Heart right ventricle (tissue), 16 donors: ENCODE measurements around the gene ORMDL3. TPM values are rescaled to one million over a fixed set of nuclear protein-coding genes. Genes with fewer than 3 reads are reported as not detected.

Source experiments
- ATAC-seq, 8 donors: fragments of 200-7000 bp; cut with Tn5 transposase; one replicate each; pipeline ENCODE4 v1.9.1; 2020; ENCODE audit warnings: mild to moderate bottlenecking in 8 of 8, moderate library complexity in 8 of 8, moderate number of reproducible peaks in 1 of 8
- DNase-seq, 2 donors: peaks; one replicate each; pipeline ENCODE4 v3.0.0-alpha.2; 2020
- H3K27ac ChIP-seq, 10 donors: fragments of 200-600 bp; sonication (generic) in 2 of 10; one replicate each; pipeline versions ENCODE4 v1.5.0 to v1.8.0; 2020 to 2022; ENCODE audit warnings: mild to moderate bottlenecking in 3 of 10
- H3K27me3 ChIP-seq, 7 donors: fragments of 200-600 bp; one replicate each; pipeline ENCODE4 v1.8.0; 2021 to 2022; ENCODE audit warnings: mild to moderate bottlenecking in 2 of 7
- H3K36me3 ChIP-seq, 9 donors: fragments of 200-600 bp; sonication (generic) in 1 of 9; one replicate each; pipeline versions ENCODE4 v1.5.0 to v1.8.0; 2020 to 2022; ENCODE audit warnings: mild to moderate bottlenecking in 2 of 9
- H3K4me1 ChIP-seq, 9 donors: fragments of 200-600 bp; sonication (generic) in 1 of 9; one replicate each; pipeline versions ENCODE4 v1.5.0 to v1.8.0; 2020 to 2022; ENCODE audit warnings: mild to moderate bottlenecking in 4 of 9
- H3K4me3 ChIP-seq, 10 donors: fragments of 200-600 bp; sonication (generic) in 2 of 10; one replicate each; pipeline versions ENCODE4 v1.5.0 to v1.8.0; 2020 to 2022; ENCODE audit warnings: mild to moderate bottlenecking in 7 of 10, moderate library complexity in 2 of 10
- H3K9me3 ChIP-seq, 11 donors: fragments of 200-600 bp in 10 of 11; sonication (generic) in 2 of 11; one replicate each; pipeline versions ENCODE4 v1.5.0 to v1.8.0; 2013 to 2022; ENCODE audit warnings: mild to moderate bottlenecking in 2 of 11, control low read depth in 1 of 11, moderate library complexity in 1 of 11
- CTCF ChIP-seq, 9 donors: fragments of 200-600 bp; sonication (generic) in 2 of 9; IDR thresholded peaks; one replicate each; pipeline versions ENCODE4 v1.5.0 to v1.8.0; 2021 to 2022; ENCODE audit warnings: antibody characterized with exemption in 9 of 9, mild to moderate bottlenecking in 5 of 9, moderate library complexity in 1 of 9
- WGBS, 2 donors: extraction: QIAGEN DNeasy Blood & Tissue Kit; methylation state at CpG; one replicate each; pipeline ENCODE4 v1.1.7; 2013; ENCODE audit warnings: inconsistent platforms in 1 of 2; 5-methylcytosine and 5-hydroxymethylcytosine counted together
- intact Hi-C, 10 donors: fragments of 100-400 bp; cut with DNase I; formaldehyde crosslinking; loops; one replicate each; pipeline versions ENCODE4 v1.11.1 to v1.14.2; 2022
- polyA plus RNA-seq, 2 donors: library from polyadenylated mRNA; stranded (reverse); fragments of 200-250 nt; gene quantifications; one replicate each; pipeline ENCODE4 v1.2.3, GENCODE V29; 2013
- total RNA-seq, 10 donors: library from RNA; stranded (reverse); fragmentation: NEBNext Ultra II Directional in 3 of 10; extraction: Animal tissue kit (Norgen Biotek cat#: 25700) in 3 of 10; gene quantifications; one replicate each; pipeline versions ENCODE4 v1.2.1 to v1.2.4, GENCODE V29; 2021 to 2023
- donor health status: Arrhythmogenic right ventricular cardiomyopathy.
- donor health status: ischemic (EF 13 %, LVEDD 7.1; RV severe dilation, severe dysfunction).
- donor health status: healthy with polysubstance abuse.
- donor health status: DM: no; HTN: yes; CAD: no.
- donor health status: DM: no; HTN: no; CAD: no.
- donor health status: ischemic (EF 25% LVEDD 6.9; RV normal size, moderate dysfunction).
- donor health status: ischemic (EF 25% LVEDD 5.7; RV mildly dilated, moderate dysfunction).
- donor health status: healthy.
- donor health status: DM: yes; HTN: yes; CAD: no.
- donor health status: Ischemic cardiomyopathy.
- donor health status: ischemic (EF 35%, LVEDD 5.7; RV mildly dilated, moderate dysfunction).
- donor health status: nonischemic (EF 11% LVEDD 7.7; RV severe dilation, severe dysfunction).
- donor health status: DM: yes; HTN: yes; CAD: no.
- donor health status: PGD.
- donor health status: ischemic (EF 29% LVEDD 5.4; RV normal size, mild dysfunction).
- donor health status: nonischemic (EF 23%, LVEDD 6.1; RV moderate dilation, normal function).

ORMDL3 gene
- total and polyA plus RNA-seq, 12 donors: 33.5 to 94.3 (median 61.0) TPM

DNA sequence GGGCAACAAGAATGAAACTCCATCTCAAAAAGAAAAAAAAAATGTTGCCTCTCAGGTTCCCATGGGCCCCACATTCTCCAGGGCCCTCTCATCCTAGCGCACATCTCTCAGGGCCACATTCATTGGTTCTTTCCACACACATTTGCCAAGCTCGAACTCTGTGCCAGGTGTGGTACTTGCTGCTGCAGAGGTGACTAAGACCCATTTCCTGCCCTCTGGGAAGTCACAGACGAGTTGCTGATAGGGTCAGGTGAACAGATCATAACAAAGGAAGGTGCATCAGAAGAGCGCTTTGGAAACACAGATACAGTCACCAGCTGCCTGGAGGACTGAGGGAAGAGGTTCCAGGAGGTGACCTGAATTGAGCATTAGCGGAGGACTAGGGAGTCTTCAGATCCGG is 36.4 kb upstream of the ORMDL3 start:
- no peaks in the 10 kb centered on the region for H3K9me3 ChIP-seq
- no peak for TF ChIP-seq CTCF (IDR thresholded peaks at IDR 0.05)
- ATAC-seq: no peak
- H3K4me1 ChIP-seq: peaks cover 0 to 27% (median 3%) of the 10 kb centered on the region in 9 donors
- intact Hi-C loops: loop anchor here in 1 of 10 donors (5.0 kb wide), 1 partner anchor 42 kb away; no protein-coding TSS in a partner anchor
- 76 to 77% methylated on average over 6 of the region's 6 CpGs for WGBS, 2 donors
- H3K27ac ChIP-seq: no peak overlapping the region
- H3K36me3 ChIP-seq: no peaks in the 10 kb centered on the region
- no peak for DNase-seq
- peaks cover 0 to 25% (median 0%) of the 10 kb centered on the region in 7 donors for H3K27me3 ChIP-seq
- H3K4me3 ChIP-seq: no peak overlapping the region

GRCh38 chr17:39962642-39963220 is 35.3 kb upstream of the ORMDL3 start, which contains the start of gene GSDMA:
TSS of gene GSDMA (plus strand) at chr17:39963004. CDS start at chr17:39965688, 2,684 bp downstream.
- 55 to 58% methylated on average over 6 of the region's 6 CpGs for WGBS, 2 donors
- TF ChIP-seq CTCF (IDR thresholded peaks at IDR 0.05): no peak
- intact Hi-C loops: loop anchor here in 1 of 10 donors (5.0 kb wide), 1 partner anchor 40 kb away; no protein-coding TSS in a partner anchor

DNA sequence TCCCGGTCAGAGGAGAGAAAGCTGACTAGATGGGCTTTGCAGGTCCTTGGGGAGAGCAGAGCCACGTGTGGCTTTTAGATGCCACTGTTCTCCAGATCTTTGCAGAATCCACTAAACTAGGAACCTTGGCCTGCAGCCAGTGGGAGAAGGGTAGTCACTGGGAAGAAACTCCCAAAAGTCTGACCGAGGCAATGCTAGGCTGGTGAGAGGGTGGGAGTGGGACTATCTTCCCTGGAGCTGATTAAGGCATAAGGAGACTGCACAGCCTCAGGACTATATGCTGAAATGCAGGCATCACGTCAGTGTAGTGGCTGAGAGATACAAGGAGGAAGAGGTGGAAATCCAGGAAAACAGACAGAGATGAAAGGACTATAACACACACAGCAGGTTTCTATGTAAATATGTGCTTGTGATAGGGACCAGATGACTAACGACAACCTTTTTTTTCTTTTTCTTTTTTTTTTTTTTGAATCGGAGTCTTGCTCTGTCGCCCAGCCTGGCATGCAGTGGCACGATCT is 33.2 kb upstream of the ORMDL3 start:
- no peak for ATAC-seq
- no peak for DNase-seq
- Histone ChIP-seq H3K4me1 (peaks cover 0 to 8% (median 3%) of the 10 kb centered on the region in 9 donors), H3K4me3 (no peak overlapping the region), H3K36me3 (no peaks in the 10 kb centered on the region), H3K9me3 (no peaks in the 10 kb centered on the region), H3K27ac (no peak overlapping the region), H3K27me3 (peaks cover 0 to 17% (median 0%) of the 10 kb centered on the region in 7 donors)
- 55 to 58% methylated on average over 8 of the region's 8 CpGs for WGBS, 2 donors
- TF ChIP-seq CTCF (IDR thresholded peaks at IDR 0.05): no peak
- intact Hi-C loops: loop anchor here in 2 of 10 donors (2.0 to 5.0 kb wide), 2 partner anchors 18 to 38 kb away; no protein-coding TSS in a partner anchor

More at GRCh38 chr17:39962642-39963220, 35.3 kb upstream of the ORMDL3 start, which contains the start of gene GSDMA:
- Histone ChIP-seq H3K4me1 (peaks cover 0 to 19% (median 3%) of the 10 kb centered on the region in 9 donors), H3K27me3 (peaks cover 0 to 20% (median 0%) of the 10 kb centered on the region in 7 donors), H3K27ac (no peak within 1 kb of the TSS), H3K36me3 (no peaks in the 10 kb centered on the region), H3K4me3 (no peak within 1 kb of the TSS), H3K9me3 (no peaks in the 10 kb centered on the region)
- ATAC-seq (no peak), DNase-seq (no peak)

- intact Hi-C loops: loop anchor here in 2 of 10 donors (5.0 to 10.0 kb wide), 2 partner anchors 33 to 201 kb away; no protein-coding TSS in a partner anchor
- DNase-seq (no peak), ATAC-seq (no peak)
- Histone ChIP-seq H3K27me3 (no peaks in the 10 kb centered on the region), H3K27ac (no peak overlapping the region), H3K36me3 (no peaks in the 10 kb centered on the region), H3K4me1 (peaks cover 0 to 26% (median 15%) of the 10 kb centered on the region in 9 donors), H3K4me3 (no peak overlapping the region), H3K9me3 (no peaks in the 10 kb centered on the region)
- WGBS, 2 donors: 81 to 87% methylated on average over 4 of the region's 4 CpGs
- TF ChIP-seq CTCF (IDR thresholded peaks at IDR 0.05): no peak
Measured at GRCh38 chr17:39955726-39956225, 28.4 kb upstream of the ORMDL3 start.
